PC-3 (cell line): ENCODE results near the gene KIAA2012. TPM values are rescaled to one million over a fixed set of nuclear protein-coding genes. Genes with fewer than 3 reads are reported as not detected.

ENCODE experiments used
- ATAC-seq: fragments of 200-7000 bp; cut with Tn5 transposase; 2 replicates; pipeline ENCODE4 v1.9.1; 2020; ENCODE audit warnings: mild to moderate bottlenecking, moderate library complexity
- BruUV-seq: library from RNA; stranded (reverse); fragments of 400-500 nt; replicated peaks from 2 replicates; lab custom pipeline; 2021; lab: Mats Ljungman, UMichigan
- CTCF ChIA-PET: fragments of 300-600 bp; sonication (Branson Sonifier 250); formaldehyde crosslinking; loops from one replicate; lab custom pipeline; 2022; ENCODE audit warnings: antibody characterized with exemption; lab: Charles Lee
- POLR2A ChIA-PET: fragments of 300-600 bp; sonication (Branson Sonifier 250); formaldehyde crosslinking; loops from one replicate; lab custom pipeline; 2022; ENCODE audit warnings: antibody characterized with exemption; ENCODE audit not compliant: unreplicated experiment; lab: Charles Lee
- DNase-seq: peaks from one replicate; pipeline ENCODE4 v3.0.0-alpha.2; 2015
- H2AFZ ChIP-seq: fragments of 300-600 bp; sonication (generic); 2 replicates; pipeline ENCODE4 v1.6.0; 2016; ENCODE audit warnings: antibody characterized with exemption, low read length
- H3F3A ChIP-seq: fragments of 300-600 bp; sonication (generic); one replicate; pipeline ENCODE4 v1.6.0; 2017; ENCODE audit warnings: antibody characterized with exemption, low read length, control low read depth, mild to moderate bottlenecking; ENCODE audit not compliant: unreplicated experiment
- H3K27ac ChIP-seq: fragments of 300-600 bp; sonication (generic); 2 replicates; pipeline ENCODE4 v1.5.1; 2016; ENCODE audit warnings: mild to moderate bottlenecking, low read length
- H3K27me3 ChIP-seq: fragments of 300-600 bp; sonication (generic); 2 replicates; pipeline ENCODE4 v1.6.1; 2016; ENCODE audit warnings: low read length, mixed read lengths
- H3K36me3 ChIP-seq: fragments of 300-600 bp; sonication (generic); 2 replicates; pipeline ENCODE4 v1.6.1; 2016; ENCODE audit warnings: low read depth, mixed run types, low read length, mixed read lengths
- H3K4me1 ChIP-seq: fragments of 300-600 bp; sonication (generic); 2 replicates; pipeline ENCODE4 v1.5.1; 2016; ENCODE audit warnings: low read length; ENCODE audit not compliant: insufficient read depth
- H3K4me2 ChIP-seq: fragments of 300-600 bp; sonication (generic); 2 replicates; pipeline ENCODE4 v1.6.0; 2016; ENCODE audit warnings: low read length
- H3K4me3 ChIP-seq: fragments of 300-600 bp; sonication (generic); 2 replicates; pipeline ENCODE4 v1.5.1; 2016; ENCODE audit warnings: mild to moderate bottlenecking, low read length, mixed read lengths
- H3K79me2 ChIP-seq: fragments of 300-600 bp; sonication (generic); 2 replicates; pipeline ENCODE4 v1.6.1; 2017; ENCODE audit warnings: low read length, mixed read lengths
- H3K9ac ChIP-seq: fragments of 300-600 bp; sonication (generic); 2 replicates; pipeline ENCODE4 v1.6.0; 2016; ENCODE audit warnings: mild to moderate bottlenecking, low read length
- H3K9me2 ChIP-seq: fragments of 300-600 bp; sonication (generic); replicated peaks from 2 replicates; pipeline ENCODE4 v1.6.1; 2016; ENCODE audit warnings: mixed run types, low read length, mixed read lengths
- H3K9me3 ChIP-seq: fragments of 300-600 bp; sonication (generic); 2 replicates; pipeline ENCODE4 v1.6.1; 2016; ENCODE audit warnings: low read length, mixed read lengths
- H4K20me1 ChIP-seq: fragments of 300-600 bp; sonication (generic); 2 replicates; pipeline ENCODE4 v1.6.1; 2016; ENCODE audit warnings: low read length, mixed read lengths
- CTCF ChIP-seq: fragments of 300-600 bp; sonication (generic); conservative IDR thresholded peaks from 2 replicates; pipeline ENCODE4 v1.5.1; 2017; ENCODE audit warnings: antibody characterized with exemption, low read depth, mild to moderate bottlenecking, low read length
- EZH2 ChIP-seq: fragments of 300-600 bp; sonication (generic); IDR thresholded peaks from one replicate; pipeline ENCODE4 v1.6.1; 2017; ENCODE audit warnings: antibody characterized with exemption, mild to moderate bottlenecking, low read length; ENCODE audit not compliant: unreplicated experiment
- EZH2phosphoT487 ChIP-seq: fragments of 300-600 bp; sonication (generic); IDR thresholded peaks from 2 replicates; pipeline ENCODE4 v1.6.1; 2018; ENCODE audit warnings: mild to moderate bottlenecking, antibody characterized with exemption, low read length, borderline replicate concordance
- intact Hi-C: fragments of 100-400 bp; cut with micrococcal nuclease; formaldehyde crosslinking; loops from 2 replicates; pipeline ENCODE4 v1.9.0; 2023
- total RNA-seq: library from RNA; depleted of rRNA; stranded (reverse); fragments of >200 nt; gene quantifications from 2 replicates; pipeline ENCODE4 v1.2.3, GENCODE V29; 2014

Gene KIAA2012
- total RNA-seq, 1 experiment from 2014 or later, result not detected

GRCh38 chr2:202193881-202194353, 120.9 kb downstream of the KIAA2012 start:
- Histone ChIP-seq H3K4me1 (no peaks in the 10 kb centered on the region), H3K27me3 (no peaks in the 10 kb centered on the region), H3K9me2 (no peaks in the 10 kb centered on the region), H4K20me1 (no peaks in the 10 kb centered on the region), H2AFZ (no peak overlapping the region), H3K9me3 (no peaks in the 10 kb centered on the region), H3K4me2 (no peak overlapping the region), H3K79me2 (no peaks in the 10 kb centered on the region), H3K36me3 (no peaks in the 10 kb centered on the region), H3K4me3 (no peak overlapping the region), H3F3A (no peaks in the 10 kb centered on the region), H3K9ac (no peak overlapping the region), H3K27ac (no peak overlapping the region)
- DNase-seq (no peak), ATAC-seq (no peak)
- no peak for TF ChIP-seq EZH2phosphoT487
- TF ChIP-seq CTCF, result no peak
- no peak for TF ChIP-seq EZH2
- ChIA-PET CTCF (no interaction called here), POLR2A (no interaction called here)
- no TSS peak for BruUV-seq
- intact Hi-C loops, result no loop called here

- no peaks in the 10 kb centered on the region for H3K9me3 ChIP-seq
- no peaks in the 10 kb centered on the region for H3K4me1 ChIP-seq
- H3K9me2 ChIP-seq, result no peaks in the 10 kb centered on the region
- no peaks in the 10 kb centered on the region for H3K27me3 ChIP-seq
- no peak overlapping the region for H3K9ac ChIP-seq
- no peak for ATAC-seq
- no peaks in the 10 kb centered on the region for H3K79me2 ChIP-seq
- H2AFZ ChIP-seq, result no peak overlapping the region
- no peak for DNase-seq
- no TSS peak for BruUV-seq
- intact Hi-C loops, result no loop called here
- H3F3A ChIP-seq, result no peaks in the 10 kb centered on the region
- ChIA-PET CTCF (no interaction called here), POLR2A (no interaction called here)
- no peaks in the 10 kb centered on the region for H3K36me3 ChIP-seq
- H4K20me1 ChIP-seq, result no peaks in the 10 kb centered on the region
- no peak overlapping the region for H3K4me2 ChIP-seq
- H3K27ac ChIP-seq, result no peak overlapping the region
- TF ChIP-seq EZH2phosphoT487 (no peak), EZH2 (no peak), CTCF (no peak)
- H3K4me3 ChIP-seq, result no peak overlapping the region
Measured at GRCh38 chr2:202194418-202194817, 121.4 kb downstream of the KIAA2012 start.

- H3K9me3 ChIP-seq, result no peaks in the 10 kb centered on the region
- H3K79me2 ChIP-seq, result no peaks in the 10 kb centered on the region
- intact Hi-C loops, result no loop called here
- H3F3A ChIP-seq, result no peaks in the 10 kb centered on the region
- H3K36me3 ChIP-seq, result no peaks in the 10 kb centered on the region
- H4K20me1 ChIP-seq, result no peaks in the 10 kb centered on the region
- no peak for ATAC-seq
- no peaks in the 10 kb centered on the region for H3K9me2 ChIP-seq
- H2AFZ ChIP-seq, result no peak overlapping the region
- BruUV-seq, result no TSS peak
- no peak overlapping the region for H3K27ac ChIP-seq
- H3K4me2 ChIP-seq, result no peak overlapping the region
- no peaks in the 10 kb centered on the region for H3K4me1 ChIP-seq
- ChIA-PET CTCF (no interaction called here), POLR2A (no interaction called here)
- no peak for TF ChIP-seq EZH2phosphoT487
- no peak for TF ChIP-seq CTCF
- no peak for TF ChIP-seq EZH2
- H3K4me3 ChIP-seq, result no peak overlapping the region
- no peak for DNase-seq
- H3K9ac ChIP-seq, result no peak overlapping the region
- H3K27me3 ChIP-seq, result no peaks in the 10 kb centered on the region
Measured at GRCh38 chr2:202196727-202197126, 123.7 kb downstream of the KIAA2012 start.
